GM12891 (cell line): ENCODE data around the gene FKBP4.

ENCODE experiments used
- DNase-seq: peaks from one replicate; pipeline ENCODE4 v3.0.0; 2011; ENCODE audit warnings: low spot score; ENCODE audit not compliant: insufficient read length
- FAIRE-seq: peaks from 2 replicates; lab custom pipeline; 2011; peaks lifted over from hg19 to GRCh38; lab: Jason Lieb, UNC
- PAX5 ChIP-seq: IDR thresholded peaks from 2 replicates; pipeline ENCODE4 v1.6.1; 2011; ENCODE audit warnings: low read length, moderate library complexity, mild to moderate bottlenecking; ENCODE audit not compliant: insufficient read depth, severe bottlenecking
- POLR2A ChIP-seq: IDR thresholded peaks from 2 replicates; pipeline ENCODE4 v1.6.1; 2011; ENCODE audit warnings: low read depth, low read length, control low read depth
- POLR2AphosphoS5 ChIP-seq: IDR thresholded peaks from 2 replicates; pipeline ENCODE4 v1.6.1; 2011; ENCODE audit warnings: low read depth, low read length, control low read depth
- POU2F2 ChIP-seq: IDR thresholded peaks from 2 replicates; pipeline ENCODE4 v1.6.1; 2011; ENCODE audit warnings: low read depth, mild to moderate bottlenecking, control low read depth, low read length, moderate library complexity
- SPI1 ChIP-seq: IDR thresholded peaks from 2 replicates; pipeline ENCODE4 v1.6.1; 2011; ENCODE audit warnings: low read depth, low read length, control low read depth
- TAF1 ChIP-seq: IDR thresholded peaks from 2 replicates; pipeline ENCODE4 v1.6.1; 2011; ENCODE audit warnings: low read depth, low read length, control low read depth

Gene FKBP4

GRCh38 chr12:2796187-2796666, 1.5 kb downstream of the FKBP4 start:
- FAIRE-seq = no peak
- DNase-seq = no peak
- TF ChIP-seq POLR2AphosphoS5 (no peak), POLR2A (no peak), POU2F2 (no peak), SPI1 (no peak), TAF1 (no peak), PAX5 (no peak)

- DNase-seq = no peak
- TF ChIP-seq SPI1 (no peak), PAX5 (no peak), POLR2A (no peak), POLR2AphosphoS5 (no peak), TAF1 (no peak), POU2F2 (no peak)
- no peak for FAIRE-seq
Observed at GRCh38 chr12:2797721-2798418, 3.1 kb downstream of the FKBP4 start.

- TF ChIP-seq TAF1 = no peak
- no peak for TF ChIP-seq POU2F2
- no peak for TF ChIP-seq SPI1
- no peak for TF ChIP-seq PAX5
- FAIRE-seq = no peak
Observed at GRCh38 chr12:2800046-2800570, 5.3 kb downstream of the FKBP4 start.

GRCh38 chr12:2801044-2801783, 6.4 kb downstream of the FKBP4 start:
- no peak for DNase-seq
- TF ChIP-seq POLR2A (no peak), SPI1 (no peak), TAF1 (no peak), POU2F2 (no peak), PAX5 (no peak), POLR2AphosphoS5 (no peak)
- no peak for FAIRE-seq

More at GRCh38 chr12:2800046-2800570, 5.3 kb downstream of the FKBP4 start:
- no peak for DNase-seq

GRCh38 chr12:2803635-2804392, 9.0 kb downstream of the FKBP4 start:
- no peak for FAIRE-seq

GRCh38 chr12:2804393-2805142, 9.8 kb downstream of the FKBP4 start:
- no peak for FAIRE-seq

More at GRCh38 chr12:2803635-2804392, 9.0 kb downstream of the FKBP4 start:
- no peak for DNase-seq
- no peak for TF ChIP-seq POLR2AphosphoS5
- no peak for TF ChIP-seq POLR2A
- TF ChIP-seq TAF1 = no peak
- TF ChIP-seq SPI1 = 0 out of 2 replicates have a peak, but pooled peaks have one; percentile 14
- no peak for TF ChIP-seq POU2F2
- TF ChIP-seq PAX5 = no peak

GRCh38 chr12:2805143-2805520, 10.4 kb downstream of the FKBP4 start:
- TF ChIP-seq POU2F2 (no peak), SPI1 (no peak), PAX5 (no peak), POLR2AphosphoS5 (no peak), POLR2A (no peak), TAF1 (no peak)

More at GRCh38 chr12:2804393-2805142, 9.8 kb downstream of the FKBP4 start:
- TF ChIP-seq POU2F2 = no peak
- TF ChIP-seq POLR2AphosphoS5 = no peak
- no peak for TF ChIP-seq PAX5
- no peak for TF ChIP-seq SPI1
- TF ChIP-seq TAF1 = no peak
- TF ChIP-seq POLR2A = no peak
- no peak for DNase-seq

GRCh38 chr12:2806700-2807099, 11.9 kb downstream of the FKBP4 start:
- no peak for FAIRE-seq
- DNase-seq = no peak
- TF ChIP-seq SPI1 (no peak), POLR2A (no peak), POLR2AphosphoS5 (no peak), POU2F2 (no peak), PAX5 (no peak), TAF1 (no peak)

More at GRCh38 chr12:2805143-2805520, 10.4 kb downstream of the FKBP4 start:
- DNase-seq (no peak), FAIRE-seq (no peak)
